HEK293 (cell line): ENCODE data around the gene SMTNL2.

Experiments used
- CTCF ChIA-PET: fragments of 350-600 bp; formaldehyde crosslinking; extraction: SDS; loops from one replicate; lab custom pipeline; 2021; ENCODE audit warnings: antibody characterized with exemption; lab: Yijun Ruan, JAX
- POLR2A ChIA-PET: fragments of 300-600 bp; formaldehyde crosslinking; extraction: SDS; loops from one replicate; lab custom pipeline; 2020; ENCODE audit warnings: antibody characterized with exemption, inconsistent platforms; lab: Yijun Ruan, JAX
- H3K27ac ChIP-seq: fragments of 200-500 bp; sonication (Bioruptor generic); 2 replicates; pipeline ENCODE4 v1.5.1; 2014; ENCODE audit warnings: low read depth, low read length, control low read depth, inconsistent platforms; ENCODE audit errors: extremely low read depth
- H3K36me3 ChIP-seq, 2 experiments: fragments of 200-500 bp in 1 of 2; sonication (Bioruptor generic) in 1 of 2; 1 replicate in 1 of 2; 2 replicates in 1 of 2; pipeline ENCODE4 v1.5.1; 2014 to 2017; ENCODE audit warnings: inconsistent platforms in 2 of 2, low read length in 2 of 2; ENCODE audit not compliant: control insufficient read depth in 2 of 2, insufficient read depth in 1 of 2
- H3K4me1 ChIP-seq: fragments of 200-500 bp; sonication (Bioruptor generic); 2 replicates; pipeline ENCODE4 v1.5.1; 2014; ENCODE audit warnings: mild to moderate bottlenecking, low read length, inconsistent platforms; ENCODE audit not compliant: control insufficient read depth, insufficient read depth
- H3K4me3 ChIP-seq: 2 replicates; pipeline ENCODE4 v1.5.1; 2011; ENCODE audit warnings: low read depth, mild to moderate bottlenecking, control low read depth, low read length, moderate library complexity
- H3K9me3 ChIP-seq: fragments of 200-500 bp; sonication (Bioruptor generic); 2 replicates; pipeline ENCODE4 v1.5.1; 2014; ENCODE audit warnings: low read depth, low read length, inconsistent platforms; ENCODE audit not compliant: control insufficient read depth, insufficient read depth
- FEZF1 ChIP-seq: fragments of 450-650 bp; formaldehyde crosslinking; IDR thresholded peaks from 2 replicates; pipeline ENCODE4 v1.5.1; 2016; ENCODE audit warnings: missing biosample characterization, missing genetic modification characterization
- GLI2 ChIP-seq: fragments of 450-650 bp; formaldehyde crosslinking; IDR thresholded peaks from 2 replicates; pipeline ENCODE4; 2017; ENCODE audit warnings: missing biosample characterization, missing genetic modification characterization, low read depth, borderline replicate concordance
- SCRT1 ChIP-seq: fragments of 450-650 bp; formaldehyde crosslinking; IDR thresholded peaks from 2 replicates; pipeline ENCODE4 v1.5.1; 2016; ENCODE audit warnings: missing biosample characterization, missing genetic modification characterization, borderline replicate concordance
- ZNF121 ChIP-seq: fragments of 450-650 bp; formaldehyde crosslinking; IDR thresholded peaks from 2 replicates; pipeline ENCODE4 v1.5.1; 2016; ENCODE audit warnings: missing biosample characterization, missing genetic modification characterization
- ZNF138 ChIP-seq: fragments of 450-650 bp; formaldehyde crosslinking; IDR thresholded peaks from 2 replicates; pipeline ENCODE4 v1.5.1; 2016; ENCODE audit warnings: missing biosample characterization, missing genetic modification characterization, borderline replicate concordance
- ZNF202 ChIP-seq: fragments of 450-650 bp; formaldehyde crosslinking; IDR thresholded peaks from 2 replicates; pipeline ENCODE4 v1.5.1; 2016; ENCODE audit warnings: missing biosample characterization, missing genetic modification characterization, borderline replicate concordance
- ZNF211 ChIP-seq: fragments of 450-650 bp; formaldehyde crosslinking; IDR thresholded peaks from 2 replicates; pipeline ENCODE4 v1.5.1; 2016; ENCODE audit warnings: low read depth, missing biosample characterization, missing genetic modification characterization
- ZNF23 ChIP-seq: fragments of 450-650 bp; formaldehyde crosslinking; IDR thresholded peaks from 2 replicates; pipeline ENCODE4 v1.5.1; 2016; ENCODE audit warnings: missing biosample characterization, missing genetic modification characterization, borderline replicate concordance
- ZNF292 ChIP-seq: fragments of 450-650 bp; formaldehyde crosslinking; IDR thresholded peaks from 2 replicates; pipeline ENCODE4 v1.5.1; 2016; ENCODE audit warnings: low read depth, missing biosample characterization, missing genetic modification characterization, borderline replicate concordance
- ZNF302 ChIP-seq: fragments of 450-650 bp; formaldehyde crosslinking; IDR thresholded peaks from 2 replicates; pipeline ENCODE4 v1.5.1; 2016; ENCODE audit warnings: missing biosample characterization, missing genetic modification characterization, low read depth
- ZNF324 ChIP-seq: fragments of 450-650 bp; formaldehyde crosslinking; IDR thresholded peaks from 2 replicates; pipeline ENCODE4 v1.5.1; 2016; ENCODE audit warnings: missing biosample characterization, missing genetic modification characterization
- ZNF514 ChIP-seq: fragments of 450-650 bp; formaldehyde crosslinking; IDR thresholded peaks from 2 replicates; pipeline ENCODE4 v1.5.1; 2016; ENCODE audit warnings: missing biosample characterization, missing genetic modification characterization
- ZNF571 ChIP-seq: fragments of 450-650 bp; formaldehyde crosslinking; IDR thresholded peaks from 2 replicates; pipeline ENCODE4 v1.5.0; 2017; ENCODE audit warnings: missing biosample characterization, missing genetic modification characterization
- ZNF600 ChIP-seq: fragments of 450-650 bp; formaldehyde crosslinking; IDR thresholded peaks from 2 replicates; pipeline ENCODE4 v1.5.1; 2016; ENCODE audit warnings: missing biosample characterization, missing genetic modification characterization
- ZNF623 ChIP-seq: fragments of 450-650 bp; formaldehyde crosslinking; IDR thresholded peaks from 2 replicates; pipeline ENCODE4 v1.5.1; 2016; ENCODE audit warnings: missing biosample characterization, missing genetic modification characterization
- ZNF624 ChIP-seq: fragments of 450-650 bp; formaldehyde crosslinking; IDR thresholded peaks from 2 replicates; pipeline ENCODE4 v1.5.1; 2017; ENCODE audit warnings: missing biosample characterization, missing genetic modification characterization
- ZNF707 ChIP-seq: fragments of 450-650 bp; formaldehyde crosslinking; IDR thresholded peaks from 2 replicates; pipeline ENCODE4 v1.5.1; 2016; ENCODE audit warnings: missing biosample characterization, missing genetic modification characterization
- ZNF843 ChIP-seq: fragments of 450-650 bp; formaldehyde crosslinking; IDR thresholded peaks from 2 replicates; pipeline ENCODE4 v1.5.1; 2016; ENCODE audit warnings: missing biosample characterization, missing genetic modification characterization
- TF ChIP-seq, protein P1 (sequence below): fragments of 450-650 bp; formaldehyde crosslinking; IDR thresholded peaks from 2 replicates; pipeline ENCODE4 v1.5.1; 2017; ENCODE audit warnings: missing biosample characterization, missing genetic modification characterization

Gene SMTNL2

DNA sequence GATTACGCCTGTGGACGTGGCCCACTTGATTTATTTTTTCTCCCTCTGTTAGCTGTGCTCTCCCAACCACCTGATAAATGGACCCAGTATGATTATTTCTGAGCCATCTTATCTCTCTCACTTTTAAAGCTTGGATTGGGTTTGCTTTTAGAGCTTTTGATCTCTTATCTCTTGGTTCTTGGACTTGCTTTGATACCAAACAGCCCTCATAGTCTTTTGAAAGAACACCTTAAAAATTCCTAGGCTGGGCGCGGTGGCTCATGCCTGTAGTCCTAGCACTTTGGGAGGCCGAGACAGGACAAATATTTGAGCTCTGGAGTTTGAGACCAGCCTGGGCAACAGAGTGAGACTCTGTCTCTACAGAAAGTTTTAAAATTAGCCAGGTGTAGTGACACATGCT lies 25.8 kb downstream of the SMTNL2 start:
- ChIA-PET POLR2A (interaction anchor here (0.9 kb wide), 1 partner anchor 26 kb away, joined by 3 read pairs; the partner anchor contains the start of gene SMTNL2), CTCF (interaction anchor here (0.6 to 5.7 kb wide), 8 partner anchors 10 to 106 kb away, joined by 3 to 34 read pairs (median 6); partner anchors contain the start of gene SMTNL2)
- H3K9me3 ChIP-seq = no peaks in the 10 kb centered on the region

DNA sequence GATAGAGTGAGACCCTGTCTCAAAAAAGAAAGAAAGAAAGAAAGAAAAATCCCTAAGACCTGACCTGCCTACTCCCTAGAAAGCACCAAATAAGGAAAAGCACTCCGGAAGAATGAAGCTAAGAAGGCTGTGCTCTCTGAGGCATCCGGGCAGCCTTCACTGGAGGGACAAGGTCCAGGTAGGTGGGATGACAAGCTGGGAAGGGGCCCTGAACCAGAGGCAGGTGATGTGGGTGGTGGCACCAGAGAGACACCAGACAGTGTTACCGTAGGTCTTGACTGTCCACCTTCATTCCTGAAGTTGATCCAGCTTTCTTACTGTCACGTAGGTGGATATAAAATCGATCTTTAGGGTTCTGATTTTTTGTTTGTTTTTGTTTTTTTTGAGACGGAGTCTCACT lies 26.3 kb downstream of the SMTNL2 start:
- ChIA-PET POLR2A (interaction anchor here (0.6 to 0.9 kb wide), 2 partner anchors 26 to 1749 kb away, joined by 3 read pairs; partner anchors contain the start of gene SMTNL2), CTCF (interaction anchor here (0.5 to 2.6 kb wide), 6 partner anchors 14 to 106 kb away, joined by 3 to 13 read pairs (median 4); no protein-coding TSS in a partner anchor)
- Histone ChIP-seq H3K4me3 (no peak overlapping the region), H3K4me1 (peaks cover 14% of the 10 kb centered on the region), H3K36me3 (no peaks in the 10 kb centered on the region)
- TF ChIP-seq ZNF707 = no peak
- no peak for TF ChIP-seq ZNF292 (tag by site-specific recombination)
- TF ChIP-seq, all 188 proteins: peak for 0
- Histone ChIP-seq H3K9me3 (no peaks in the 10 kb centered on the region), H3K27ac (no peak overlapping the region)

More for the DNA sequence above, 25.8 kb downstream of the SMTNL2 start:
- no peak for TF ChIP-seq ZNF623 (tag by site-specific recombination)
- TF ChIP-seq ZNF624 (tag by site-specific recombination) = no peak
- TF ChIP-seq ZNF211 (tag by site-specific recombination) = no peak
- no peak for TF ChIP-seq ZNF571 (tag by site-specific recombination)
- no peak for TF ChIP-seq ZNF324 (tag by site-specific recombination)
- TF ChIP-seq, protein P1, sequence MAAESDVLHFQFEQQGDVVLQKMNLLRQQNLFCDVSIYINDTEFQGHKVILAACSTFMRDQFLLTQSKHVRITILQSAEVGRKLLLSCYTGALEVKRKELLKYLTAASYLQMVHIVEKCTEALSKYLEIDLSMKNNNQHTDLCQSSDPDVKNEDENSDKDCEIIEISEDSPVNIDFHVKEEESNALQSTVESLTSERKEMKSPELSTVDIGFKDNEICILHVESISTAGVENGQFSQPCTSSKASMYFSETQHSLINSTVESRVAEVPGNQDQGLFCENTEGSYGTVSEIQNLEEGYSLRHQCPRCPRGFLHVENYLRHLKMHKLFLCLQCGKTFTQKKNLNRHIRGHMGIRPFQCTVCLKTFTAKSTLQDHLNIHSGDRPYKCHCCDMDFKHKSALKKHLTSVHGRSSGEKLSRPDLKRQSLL = no peak
- no peak for TF ChIP-seq ZNF202 (tag by site-specific recombination)
- TF ChIP-seq GLI2 (tag by site-specific recombination) = no peak
- TF ChIP-seq ZNF23 (tag by site-specific recombination) = no peak
- no peak for TF ChIP-seq ZNF121
- TF ChIP-seq ZNF600 (tag by site-specific recombination) = no peak
- no peaks in the 10 kb centered on the region for H3K36me3 ChIP-seq
- no peak overlapping the region for H3K27ac ChIP-seq
- no peak overlapping the region for H3K4me3 ChIP-seq
- peaks cover 14% of the 10 kb centered on the region for H3K4me1 ChIP-seq

DNA sequence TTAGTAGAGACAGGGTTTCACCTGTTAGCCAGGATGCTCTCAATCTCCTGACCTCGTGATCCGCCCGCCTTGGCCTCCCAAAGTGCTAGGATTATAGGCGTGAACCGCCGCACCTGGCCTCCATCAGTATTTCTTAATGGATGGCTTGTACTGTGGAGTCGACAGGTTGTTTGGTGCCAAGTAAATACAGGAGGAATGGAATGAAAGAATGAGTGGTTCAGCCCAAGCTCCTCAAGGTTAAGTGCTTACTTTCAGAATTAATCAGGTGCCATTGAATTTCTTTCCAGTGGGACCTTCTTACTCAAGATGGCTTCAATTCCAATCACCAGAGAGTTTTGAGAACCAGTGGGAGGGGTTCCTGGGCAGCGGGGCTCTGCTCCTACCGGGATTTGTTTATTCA lies 32.1 kb downstream of the SMTNL2 start:
- Histone ChIP-seq H3K4me1 (no peaks in the 10 kb centered on the region), H3K9me3 (no peaks in the 10 kb centered on the region), H3K36me3 (no peaks in the 10 kb centered on the region), H3K27ac (no peak overlapping the region), H3K4me3 (no peak overlapping the region)
- CTCF ChIA-PET = interaction anchor here (0.6 to 3.8 kb wide), 5 partner anchors 9 to 106 kb away, joined by 3 to 34 read pairs (median 5); no protein-coding TSS in a partner anchor
- no peak for TF ChIP-seq FEZF1 (tag by site-specific recombination)
- no peak for TF ChIP-seq ZNF514
- TF ChIP-seq ZNF843 (tag by site-specific recombination) = no peak
- TF ChIP-seq ZNF138 = no peak
- 0 out of 2 replicates have a peak, but pooled peaks have one; percentile 18 for TF ChIP-seq SCRT1 (tag by site-specific recombination)
- POLR2A ChIA-PET = interaction anchor here (0.6 kb wide), 1 partner anchor 14 kb away, joined by 7 read pairs; no protein-coding TSS in a partner anchor

DNA sequence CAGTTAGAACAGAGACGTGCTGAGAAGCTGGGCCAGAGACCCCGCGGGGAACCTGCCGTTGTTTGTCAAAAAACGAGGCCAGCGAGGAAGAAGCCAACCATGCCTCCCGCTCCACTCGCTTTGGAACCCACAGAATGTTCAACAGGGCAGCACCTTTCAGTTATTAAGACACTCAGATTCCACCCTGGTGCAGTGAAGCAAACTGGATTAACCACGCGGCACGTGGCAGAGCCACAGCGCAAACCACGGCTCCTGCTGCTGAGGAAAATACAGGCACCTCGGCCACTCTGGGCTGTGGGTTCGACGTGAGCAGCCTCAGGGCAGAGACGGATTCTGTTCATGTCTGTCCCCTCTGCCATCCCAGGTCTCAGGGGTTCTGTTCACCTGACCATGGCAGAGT lies 32.8 kb downstream of the SMTNL2 start:
- H3K4me1 ChIP-seq = no peaks in the 10 kb centered on the region
- H3K4me3 ChIP-seq = no peak overlapping the region
- TF ChIP-seq ZNF302 (tag by site-specific recombination) = no peak
- ChIA-PET CTCF (interaction anchor here (0.5 to 3.8 kb wide), 3 partner anchors 9 to 325 kb away, joined by 3 to 34 read pairs (median 13); no protein-coding TSS in a partner anchor), POLR2A (interaction anchor here (0.6 kb wide), 1 partner anchor 15 kb away, joined by 7 read pairs; no protein-coding TSS in a partner anchor)
- no peak overlapping the region for H3K27ac ChIP-seq
- no peaks in the 10 kb centered on the region for H3K36me3 ChIP-seq
- H3K9me3 ChIP-seq = no peaks in the 10 kb centered on the region
